Gastrocnemius medialis (tissue), 4 donors: Measurements from ENCODE around the gene KDM4C.

Source experiments
- CTCF ChIP-seq, 5 experiments: fragments of 450-650 bp in 3 of 5; fragments of 200-600 bp in 2 of 5; sonication (generic) in 2 of 5; IDR thresholded peaks in 4 of 5; conservative IDR thresholded peaks in 1 of 5; 1 replicate in 4 of 5; 2 replicates in 1 of 5; pipeline ENCODE4 v1.5.1; 2016 to 2019; ENCODE audit warnings: antibody characterized with exemption in 5 of 5, mild to moderate bottlenecking in 3 of 5, moderate library complexity in 3 of 5
- POLR2A ChIP-seq, 2 donors: fragments of 450-650 bp; IDR thresholded peaks; one replicate each; pipeline ENCODE4 v1.6.1; 2017; ENCODE audit warnings: antibody characterized with exemption in 2 of 2, mild to moderate bottlenecking in 2 of 2, moderate library complexity in 2 of 2

- TF ChIP-seq CTCF (IDR thresholded peaks at IDR 0.05 in 4 of 5, conservative IDR thresholded peaks at IDR 0.05 in 1 of 5) (no peak), POLR2A (IDR thresholded peaks at IDR 0.05) (no peak)
Observed at GRCh38 chr9:7119612-7120011, 361.8 kb downstream of the KDM4C start.
